GM23338 (cell line): ENCODE results near the gene SLC24A4.

Source experiments
- EZH2 ChIP-seq: fragments of 200-600 bp; sonication (generic); IDR thresholded peaks from one replicate; pipeline ENCODE4 v1.8.0; 2017; ENCODE audit warnings: antibody characterized with exemption, mild to moderate bottlenecking, low read depth; ENCODE audit not compliant: unreplicated experiment
- JUNB ChIP-seq: IDR thresholded peaks from one replicate; pipeline ENCODE4 v1.6.1; 2016; ENCODE audit warnings: antibody characterized with exemption; ENCODE audit not compliant: unreplicated experiment
- NANOG ChIP-seq: IDR thresholded peaks from 2 replicates; pipeline ENCODE4 v1.6.1; 2016; ENCODE audit warnings: antibody characterized with exemption, borderline replicate concordance
- POLR2AphosphoS5 ChIP-seq: IDR thresholded peaks from 2 replicates; pipeline ENCODE4 v1.6.1; 2016; ENCODE audit warnings: antibody characterized with exemption, low read depth
- TF ChIP-seq, protein P1 (sequence below), 2 experiments: fragments of 200-600 bp in 1 of 2; sonication (generic) in 1 of 2; conservative IDR thresholded peaks; 2 replicates each; pipeline versions ENCODE4 v1.5.1 to v1.6.1; 2016 to 2017; ENCODE audit warnings: antibody characterized with exemption in 2 of 2, low read depth in 2 of 2, mild to moderate bottlenecking in 2 of 2, moderate library complexity in 1 of 2

- TF ChIP-seq, protein P1, sequence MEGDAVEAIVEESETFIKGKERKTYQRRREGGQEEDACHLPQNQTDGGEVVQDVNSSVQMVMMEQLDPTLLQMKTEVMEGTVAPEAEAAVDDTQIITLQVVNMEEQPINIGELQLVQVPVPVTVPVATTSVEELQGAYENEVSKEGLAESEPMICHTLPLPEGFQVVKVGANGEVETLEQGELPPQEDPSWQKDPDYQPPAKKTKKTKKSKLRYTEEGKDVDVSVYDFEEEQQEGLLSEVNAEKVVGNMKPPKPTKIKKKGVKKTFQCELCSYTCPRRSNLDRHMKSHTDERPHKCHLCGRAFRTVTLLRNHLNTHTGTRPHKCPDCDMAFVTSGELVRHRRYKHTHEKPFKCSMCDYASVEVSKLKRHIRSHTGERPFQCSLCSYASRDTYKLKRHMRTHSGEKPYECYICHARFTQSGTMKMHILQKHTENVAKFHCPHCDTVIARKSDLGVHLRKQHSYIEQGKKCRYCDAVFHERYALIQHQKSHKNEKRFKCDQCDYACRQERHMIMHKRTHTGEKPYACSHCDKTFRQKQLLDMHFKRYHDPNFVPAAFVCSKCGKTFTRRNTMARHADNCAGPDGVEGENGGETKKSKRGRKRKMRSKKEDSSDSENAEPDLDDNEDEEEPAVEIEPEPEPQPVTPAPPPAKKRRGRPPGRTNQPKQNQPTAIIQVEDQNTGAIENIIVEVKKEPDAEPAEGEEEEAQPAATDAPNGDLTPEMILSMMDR (conservative IDR thresholded peaks at IDR 0.05; ENCODE audit: low read depth in 2 of 2): no peak
- TF ChIP-seq NANOG (no peak), POLR2AphosphoS5 (no peak), EZH2 (no peak), JUNB (no peak)
These were observed 192.0 kb downstream of the SLC24A4 start for GRCh38 chr14:92514844-92515514.
